Left ventricle myocardium superior (tissue), 1 donor: ENCODE data around the gene IL22. TPM values are rescaled to one million over a fixed set of nuclear protein-coding genes. Genes with fewer than 3 reads are reported as not detected.
"Not testable (repeated sequence)": the region's sequence is repeated elsewhere in the genome, so short reads cannot be mapped to it uniquely, and the experiment has no call there.

Source experiments
- ATAC-seq: fragments of 200-7000 bp; cut with Tn5 transposase; one replicate; pipeline ENCODE4 v1.9.1; 2020; ENCODE audit warnings: mild to moderate bottlenecking, moderate library complexity
- DNase-seq: peaks from one replicate; pipeline ENCODE4 v3.0.0-alpha.2; 2020
- intact Hi-C: fragments of 100-400 bp; cut with micrococcal nuclease; formaldehyde crosslinking; loops from one replicate; pipeline ENCODE4 v1.11.0; 2022
- total RNA-seq: library from RNA; stranded (reverse); fragmentation: NEBNext Ultra II Directional; extraction: Animal tissue kit (Norgen Biotek cat#: 25700); gene quantifications from one replicate; pipeline ENCODE4 v1.2.1, GENCODE V29; 2021
- donor health status: DM: no; HTN: yes; CAD: no; lungs with severe emphysema.

Gene IL22
- total RNA-seq, 1 donor from 2014 or later: not detected

- no peak for DNase-seq
- intact Hi-C loops: loop anchor here (5.0 kb wide), 1 partner anchor 86 kb away; no protein-coding TSS in a partner anchor
- peak; percentile 64 for ATAC-seq
Observed at GRCh38 chr12:68236421-68237059, 16.9 kb downstream of the IL22 start.

- intact Hi-C loops: loop anchor here (5.0 kb wide), 1 partner anchor 87 kb away; no protein-coding TSS in a partner anchor
- no peak for ATAC-seq
- no peak for DNase-seq
Observed at GRCh38 chr12:68235576-68235975, 17.8 kb downstream of the IL22 start.

- no peak for ATAC-seq
- intact Hi-C loops: no loop called here
Observed at GRCh38 chr12:68234140-68234539, 19.3 kb downstream of the IL22 start.

GRCh38 chr12:68233498-68233897, 19.9 kb downstream of the IL22 start:
- intact Hi-C loops: no loop called here

More at GRCh38 chr12:68234140-68234539, 19.3 kb downstream of the IL22 start:
- DNase-seq: no peak

GRCh38 chr12:68231691-68232090, 21.7 kb downstream of the IL22 start:
- intact Hi-C loops: no loop called here
- no peak for DNase-seq
- no peak for ATAC-seq

More at GRCh38 chr12:68233498-68233897, 19.9 kb downstream of the IL22 start:
- no peak for ATAC-seq
- no peak for DNase-seq

- intact Hi-C loops: no loop called here
- DNase-seq: no peak
- no peak for ATAC-seq
Observed at GRCh38 chr12:68231229-68231628, 22.2 kb downstream of the IL22 start.

- ATAC-seq (no peak), DNase-seq (no peak)
- intact Hi-C loops: no loop called here
Observed at GRCh38 chr12:68229956-68230355, 23.4 kb downstream of the IL22 start.

GRCh38 chr12:68227356-68227755, 26.0 kb downstream of the IL22 start:
- ATAC-seq (no peak), DNase-seq (no peak)
- intact Hi-C loops: no loop called here

- no peak for ATAC-seq
- DNase-seq: no peak
- intact Hi-C loops: no loop called here
Observed at GRCh38 chr12:68225576-68226476, 27.6 kb downstream of the IL22 start, which contains the start of gene IL26. Gene IL26, minus strand, starts transcription at chr12:68225810. Its CDS starts 54 bp downstream, at chr12:68225756.

- intact Hi-C loops: loop anchor here (5.0 kb wide), 1 partner anchor 93 kb away; no protein-coding TSS in a partner anchor
- no peak for ATAC-seq
- DNase-seq: no peak
Observed at GRCh38 chr12:68224613-68225285, 28.7 kb downstream of the IL22 start.

- DNase-seq (peak; percentile 69), ATAC-seq (peak; percentile 98)
- intact Hi-C loops: loop anchor here (5.0 kb wide), 1 partner anchor 94 kb away; no protein-coding TSS in a partner anchor
Observed at GRCh38 chr12:68223067-68223747, 30.2 kb downstream of the IL22 start.

- ATAC-seq: peak; percentile 17
- intact Hi-C loops: loop anchor here (5.0 kb wide), 1 partner anchor 95 kb away; no protein-coding TSS in a partner anchor
- DNase-seq: no peak
Observed at GRCh38 chr12:68222326-68222725, 31.1 kb downstream of the IL22 start.

GRCh38 chr12:68221497-68221896, 31.9 kb downstream of the IL22 start:
- DNase-seq (no peak), ATAC-seq (no peak)
- intact Hi-C loops: loop anchor here (5.0 kb wide), 1 partner anchor 96 kb away; no protein-coding TSS in a partner anchor

- no peak for DNase-seq
- intact Hi-C loops: no loop called here
- ATAC-seq: no peak
Observed at GRCh38 chr12:68210875-68211274, 42.5 kb downstream of the IL22 start.

- ATAC-seq: not testable (repeated sequence)
Observed at GRCh38 chr12:68209048-68209728, 44.2 kb downstream of the IL22 start.

GRCh38 chr12:68207276-68207675, 46.1 kb downstream of the IL22 start:
- DNase-seq (no peak), ATAC-seq (no peak)
- intact Hi-C loops: no loop called here

More at GRCh38 chr12:68209048-68209728, 44.2 kb downstream of the IL22 start:
- intact Hi-C loops, DNase-seq: not testable (repeated sequence)

GRCh38 chr12:68206446-68206845, 47.0 kb downstream of the IL22 start:
- intact Hi-C loops: no loop called here
- DNase-seq (no peak), ATAC-seq (no peak)

GRCh38 chr12:68203460-68203875, 49.9 kb downstream of the IL22 start:
- ATAC-seq (no peak), DNase-seq (no peak)
- intact Hi-C loops: no loop called here
